Cerebellar cortex (tissue), 1 donor: ENCODE results near the gene OGFR.

Source experiments
- DNase-seq: peaks from one replicate; pipeline ENCODE4 v3.0.0-alpha.2; 2015; ENCODE audit warnings: low spot score

The OGFR gene

GRCh38 chr20:62782149-62782892 is 22.3 kb upstream of the OGFR start:
- no peak for DNase-seq

DNA sequence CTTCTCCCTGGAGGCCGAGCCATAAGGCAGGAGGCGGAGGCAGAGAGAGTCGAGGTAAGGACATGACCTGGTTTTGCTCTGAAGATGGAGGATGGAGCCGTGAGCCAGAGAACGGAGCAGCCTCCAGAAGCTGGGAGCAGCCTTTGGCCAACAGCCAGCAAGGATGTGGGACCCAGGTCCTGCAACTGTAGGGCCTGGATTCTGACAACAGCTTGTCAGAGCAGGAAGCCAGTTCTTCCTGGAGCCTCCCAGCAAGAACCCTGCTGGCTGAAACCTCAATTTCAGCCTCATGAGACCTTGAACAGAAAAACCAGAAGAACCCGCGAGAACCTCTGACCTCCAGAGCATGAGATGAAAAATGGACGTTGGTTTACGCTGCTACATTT is 21.7 kb upstream of the OGFR start:
- no peak for DNase-seq

GRCh38 chr20:62784497-62784896 is 20.1 kb upstream of the OGFR start:
- DNase-seq: no peak

DNA sequence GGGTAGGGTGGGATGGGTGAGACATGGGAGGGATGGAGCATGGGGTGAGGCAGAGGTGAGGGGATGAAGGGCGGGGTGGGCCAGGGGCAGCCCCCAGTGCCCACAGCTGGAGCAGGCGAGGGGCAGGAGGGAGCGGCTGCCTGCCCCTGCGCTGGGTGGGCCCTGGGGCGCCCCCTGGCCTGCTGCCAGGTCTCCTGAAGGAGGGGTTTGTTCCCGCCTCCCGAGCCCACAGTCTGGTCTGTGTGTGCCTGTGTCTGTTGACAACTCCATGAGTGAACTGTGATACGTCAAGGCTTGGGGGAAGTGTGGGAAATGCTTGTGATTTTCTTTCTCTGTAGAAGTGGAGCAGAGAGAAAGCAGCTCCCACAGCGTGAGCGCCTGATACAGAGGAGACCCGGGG is 19.2 kb upstream of the OGFR start:
- no peak for DNase-seq

DNA sequence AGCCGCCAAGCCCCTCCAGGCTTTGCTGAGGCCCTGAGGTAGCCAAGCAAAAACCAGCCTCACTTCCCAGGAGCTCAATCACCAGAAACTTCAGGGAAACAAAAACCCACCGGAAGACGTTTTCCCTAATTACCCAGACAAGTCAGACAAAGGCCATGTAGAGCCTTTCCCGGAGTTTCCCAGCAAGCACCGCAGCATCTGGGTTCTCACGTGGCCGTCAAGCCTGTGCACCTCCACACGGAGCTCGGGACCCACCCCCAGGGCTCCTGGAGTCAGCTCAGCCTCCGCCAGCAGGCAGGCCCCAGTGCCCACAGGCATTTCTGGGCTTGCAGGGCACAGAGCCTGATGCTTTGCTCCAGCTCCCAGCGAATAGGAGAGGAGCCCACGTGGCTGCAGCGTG is 18.5 kb upstream of the OGFR start:
- no peak for DNase-seq

GRCh38 chr20:62787321-62787720 is 17.3 kb upstream of the OGFR start:
- DNase-seq: no peak

DNA sequence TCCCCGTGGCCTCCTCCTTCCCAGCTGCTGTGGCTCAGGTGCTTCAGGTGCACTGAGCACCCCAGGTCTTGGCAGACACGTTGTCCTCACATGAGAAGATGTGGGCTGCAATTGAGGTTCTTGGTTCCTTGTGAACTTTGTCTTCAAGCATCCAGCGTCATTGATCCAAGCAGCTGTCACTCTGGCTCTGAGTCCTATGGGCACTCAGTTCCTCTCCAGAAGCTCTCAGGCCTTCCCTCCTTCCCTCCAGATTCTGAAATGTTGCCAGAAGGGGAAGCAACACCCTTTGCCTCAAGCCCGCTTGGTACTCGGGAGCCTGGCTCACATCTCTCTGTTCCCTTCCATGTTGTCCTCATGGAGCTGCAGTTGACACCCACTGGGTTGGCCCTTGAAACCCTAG is 16.8 kb upstream of the OGFR start:
- no peak for DNase-seq

- no peak for DNase-seq
Observed at GRCh38 chr20:62788607-62789006, 16.0 kb upstream of the OGFR start.

DNA sequence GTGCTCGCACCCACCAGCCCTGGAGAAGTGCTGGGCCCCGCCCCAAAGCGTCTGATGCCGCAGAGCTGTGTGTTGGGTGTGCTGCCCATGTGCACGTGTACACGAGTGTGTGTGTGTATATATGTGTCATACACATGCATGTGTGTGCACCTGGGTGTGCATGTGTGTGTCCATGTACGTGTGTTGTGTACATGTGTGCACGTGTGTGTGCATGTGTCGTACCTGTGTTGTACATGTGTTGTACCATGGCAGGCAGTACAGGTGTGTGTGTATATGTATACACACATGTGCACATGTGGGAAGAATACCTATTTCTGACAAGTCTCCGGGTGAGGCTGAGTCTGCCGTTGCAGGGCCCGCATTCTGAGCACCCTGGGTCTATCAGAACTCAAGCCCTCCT is 14.6 kb upstream of the OGFR start:
- DNase-seq: no peak

- peak; percentile 89 for DNase-seq
Observed at GRCh38 chr20:62791301-62792181, 13.1 kb upstream of the OGFR start.

GRCh38 chr20:62792182-62792939 is 12.3 kb upstream of the OGFR start:
- no peak for DNase-seq

- DNase-seq: no peak
Observed at GRCh38 chr20:62792940-62793756, 11.5 kb upstream of the OGFR start.

GRCh38 chr20:62793757-62794006 is 11.0 kb upstream of the OGFR start:
- no peak for DNase-seq

- peak; percentile 92 for DNase-seq
Observed at GRCh38 chr20:62794007-62794724, 10.5 kb upstream of the OGFR start.

DNA sequence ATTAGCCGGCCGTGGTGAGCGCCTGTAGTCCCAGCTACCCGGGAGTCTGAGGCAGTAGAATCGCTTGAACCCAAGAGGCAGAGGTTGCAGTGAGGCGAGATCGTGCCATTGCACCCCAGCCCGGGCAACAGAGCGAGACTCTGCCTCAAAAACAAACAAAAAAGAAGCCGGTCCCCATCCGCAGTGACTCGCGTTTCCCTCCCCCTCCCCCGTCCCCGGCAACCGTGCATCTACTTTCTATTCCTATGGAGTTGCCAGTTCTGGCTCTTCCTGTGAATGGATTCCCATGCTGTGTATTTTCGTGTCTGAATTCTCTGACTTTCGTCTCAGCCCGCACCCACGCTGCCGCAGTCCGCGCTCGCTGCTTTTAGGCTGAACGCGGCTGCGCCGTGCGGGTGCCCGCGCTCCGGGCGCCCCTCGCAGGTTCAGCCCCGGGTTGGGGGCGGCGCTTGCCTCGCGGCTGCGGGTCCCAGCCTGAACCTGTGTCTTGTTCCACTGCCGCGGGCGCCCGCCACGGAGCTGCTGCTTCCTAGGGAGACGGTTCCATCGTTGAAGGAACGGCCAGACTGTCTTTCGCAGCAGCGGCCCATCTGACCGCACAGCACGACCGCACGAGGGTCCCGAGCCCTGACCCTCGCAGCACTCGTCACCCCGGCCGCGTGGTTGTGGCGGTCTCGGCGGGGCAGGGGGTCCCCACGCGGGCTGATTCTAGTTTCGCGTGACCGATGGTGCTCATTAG is 9.4 kb upstream of the OGFR start:
- DNase-seq: peak; percentile 69

GRCh38 chr20:62796699-62797491 is 7.7 kb upstream of the OGFR start:
- no peak for DNase-seq

- no peak for DNase-seq
Observed at GRCh38 chr20:62797671-62798532, 6.7 kb upstream of the OGFR start.

DNA sequence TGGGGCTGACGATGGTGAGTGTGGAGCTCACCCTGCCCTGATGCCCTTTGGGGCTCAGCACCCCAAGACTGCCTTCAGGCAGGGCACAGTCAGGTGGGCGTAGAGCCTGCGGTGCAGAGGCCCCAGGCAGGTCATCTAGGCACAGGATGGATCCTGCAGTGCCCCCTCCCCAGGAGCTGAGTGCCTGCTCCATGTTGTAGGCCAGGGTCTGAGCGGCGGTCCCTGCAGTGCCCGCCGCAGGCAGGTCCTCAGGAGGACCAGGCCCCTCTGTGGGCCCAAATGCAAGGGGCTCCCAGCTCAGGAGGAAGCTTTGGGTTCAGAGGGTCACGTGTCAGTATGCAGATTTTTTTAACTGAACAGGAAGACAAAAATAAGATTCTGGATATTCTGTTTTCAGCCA is 5.6 kb upstream of the OGFR start:
- no peak for DNase-seq

DNA sequence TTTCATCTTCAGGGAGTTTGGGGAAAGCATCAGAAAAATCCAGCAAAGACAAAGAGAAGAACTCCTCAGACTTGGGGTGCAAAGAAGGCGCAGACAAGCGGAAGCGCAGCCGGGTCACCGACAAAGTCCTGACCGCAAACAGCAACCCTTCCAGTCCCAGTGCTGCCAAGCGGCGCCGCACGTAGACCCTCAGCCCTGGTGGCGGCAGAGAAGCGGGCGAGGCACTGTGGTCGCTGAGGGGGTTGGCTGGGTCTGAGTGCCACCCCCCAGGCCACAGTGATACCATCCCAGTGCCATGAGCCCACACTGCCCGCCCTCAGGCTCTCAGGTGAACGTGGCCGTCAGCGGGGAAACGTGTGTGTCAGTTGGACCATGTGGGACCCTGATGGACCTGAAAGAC is 5.2 kb upstream of the OGFR start:
- no peak for DNase-seq
